HEK293 (cell line): ENCODE data around the gene ARHGEF11.

Source experiments
- CTCF ChIA-PET: fragments of 350-600 bp; formaldehyde crosslinking; extraction: SDS; loops from one replicate; lab custom pipeline; 2021; ENCODE audit warnings: antibody characterized with exemption; lab: Yijun Ruan, JAX
- POLR2A ChIA-PET: fragments of 300-600 bp; formaldehyde crosslinking; extraction: SDS; loops from one replicate; lab custom pipeline; 2020; ENCODE audit warnings: antibody characterized with exemption, inconsistent platforms; lab: Yijun Ruan, JAX
- H3K27ac ChIP-seq: fragments of 200-500 bp; sonication (Bioruptor generic); 2 replicates; pipeline ENCODE4 v1.5.1; 2014; ENCODE audit warnings: low read depth, low read length, control low read depth, inconsistent platforms; ENCODE audit errors: extremely low read depth
- H3K36me3 ChIP-seq, 2 experiments: fragments of 200-500 bp in 1 of 2; sonication (Bioruptor generic) in 1 of 2; 1 replicate in 1 of 2; 2 replicates in 1 of 2; pipeline ENCODE4 v1.5.1; 2014 to 2017; ENCODE audit warnings: inconsistent platforms in 2 of 2, low read length in 2 of 2; ENCODE audit not compliant: control insufficient read depth in 2 of 2, insufficient read depth in 1 of 2
- H3K4me1 ChIP-seq: fragments of 200-500 bp; sonication (Bioruptor generic); 2 replicates; pipeline ENCODE4 v1.5.1; 2014; ENCODE audit warnings: mild to moderate bottlenecking, low read length, inconsistent platforms; ENCODE audit not compliant: control insufficient read depth, insufficient read depth
- H3K4me3 ChIP-seq: 2 replicates; pipeline ENCODE4 v1.5.1; 2011; ENCODE audit warnings: low read depth, mild to moderate bottlenecking, control low read depth, low read length, moderate library complexity
- H3K9me3 ChIP-seq: fragments of 200-500 bp; sonication (Bioruptor generic); 2 replicates; pipeline ENCODE4 v1.5.1; 2014; ENCODE audit warnings: low read depth, low read length, inconsistent platforms; ENCODE audit not compliant: control insufficient read depth, insufficient read depth
- CTCF ChIP-seq: fragments of 450-650 bp; formaldehyde crosslinking; IDR thresholded peaks from 2 replicates; pipeline ENCODE4 v1.5.1; 2016; ENCODE audit warnings: missing biosample characterization, missing genetic modification characterization
- EGR2 ChIP-seq: fragments of 450-650 bp; formaldehyde crosslinking; IDR thresholded peaks from 2 replicates; pipeline ENCODE4 v1.5.1; 2016; ENCODE audit warnings: low read depth, missing biosample characterization, missing genetic modification characterization
- GLI2 ChIP-seq: fragments of 450-650 bp; formaldehyde crosslinking; IDR thresholded peaks from 2 replicates; pipeline ENCODE4; 2017; ENCODE audit warnings: missing biosample characterization, missing genetic modification characterization, low read depth, borderline replicate concordance
- IKZF3 ChIP-seq: fragments of 450-650 bp; IDR thresholded peaks from 2 replicates; pipeline ENCODE4 v1.5.0; 2018; ENCODE audit warnings: missing biosample characterization, mild to moderate bottlenecking, missing genetic modification characterization, moderate library complexity
- PATZ1 ChIP-seq: fragments of 450-650 bp; formaldehyde crosslinking; IDR thresholded peaks from 2 replicates; pipeline ENCODE4 v1.5.1; 2016; ENCODE audit warnings: missing biosample characterization, missing genetic modification characterization
- PRDM1 ChIP-seq: fragments of 450-650 bp; formaldehyde crosslinking; IDR thresholded peaks from 2 replicates; pipeline ENCODE4; 2016; ENCODE audit warnings: missing biosample characterization, missing genetic modification characterization
- RBAK ChIP-seq: fragments of 450-650 bp; formaldehyde crosslinking; IDR thresholded peaks from 2 replicates; pipeline ENCODE4 v1.5.1; 2016; ENCODE audit warnings: missing biosample characterization, missing genetic modification characterization
- TCF7L2 ChIP-seq: IDR thresholded peaks from 2 replicates; pipeline ENCODE4 v1.6.1; 2011; ENCODE audit warnings: low read depth, mild to moderate bottlenecking, inconsistent platforms, low read length, moderate library complexity, borderline replicate concordance
- ZBTB17 ChIP-seq: fragments of 450-650 bp; formaldehyde crosslinking; IDR thresholded peaks from 2 replicates; pipeline ENCODE4 v1.5.1; 2016; ENCODE audit warnings: missing biosample characterization, missing genetic modification characterization
- ZFHX2 ChIP-seq: fragments of 450-650 bp; formaldehyde crosslinking; conservative IDR thresholded peaks from 2 replicates; pipeline ENCODE4 v1.5.1; 2016; ENCODE audit warnings: missing biosample characterization, missing genetic modification characterization
- ZFP3 ChIP-seq: fragments of 450-650 bp; formaldehyde crosslinking; IDR thresholded peaks from 2 replicates; pipeline ENCODE4 v1.5.1; 2016; ENCODE audit warnings: low read depth, missing biosample characterization, missing genetic modification characterization
- ZNF112 ChIP-seq: fragments of 450-650 bp; formaldehyde crosslinking; IDR thresholded peaks from 2 replicates; pipeline ENCODE4 v1.5.0; 2017; ENCODE audit warnings: missing biosample characterization, missing genetic modification characterization
- ZNF121 ChIP-seq: fragments of 450-650 bp; formaldehyde crosslinking; IDR thresholded peaks from 2 replicates; pipeline ENCODE4 v1.5.1; 2016; ENCODE audit warnings: missing biosample characterization, missing genetic modification characterization
- ZNF132 ChIP-seq: fragments of 450-650 bp; formaldehyde crosslinking; IDR thresholded peaks from 2 replicates; pipeline ENCODE4 v1.5.1; 2017; ENCODE audit warnings: missing biosample characterization, missing genetic modification characterization, borderline replicate concordance
- ZNF138 ChIP-seq: fragments of 450-650 bp; formaldehyde crosslinking; IDR thresholded peaks from 2 replicates; pipeline ENCODE4 v1.5.1; 2016; ENCODE audit warnings: missing biosample characterization, missing genetic modification characterization, borderline replicate concordance
- ZNF2 ChIP-seq: fragments of 450-650 bp; formaldehyde crosslinking; IDR thresholded peaks from 2 replicates; pipeline ENCODE4 v1.5.1; 2016; ENCODE audit warnings: missing biosample characterization, missing genetic modification characterization
- ZNF202 ChIP-seq: fragments of 450-650 bp; formaldehyde crosslinking; IDR thresholded peaks from 2 replicates; pipeline ENCODE4 v1.5.1; 2016; ENCODE audit warnings: missing biosample characterization, missing genetic modification characterization, borderline replicate concordance
- ZNF280C ChIP-seq: fragments of 450-650 bp; formaldehyde crosslinking; IDR thresholded peaks from 2 replicates; pipeline ENCODE4 v1.5.1; 2016; ENCODE audit warnings: missing biosample characterization, missing genetic modification characterization
- ZNF394 ChIP-seq: fragments of 450-650 bp; formaldehyde crosslinking; IDR thresholded peaks from 2 replicates; pipeline ENCODE4 v1.5.1; 2016; ENCODE audit warnings: missing biosample characterization, missing genetic modification characterization, mild to moderate bottlenecking, moderate library complexity, borderline replicate concordance
- ZNF473 ChIP-seq: fragments of 450-650 bp; formaldehyde crosslinking; IDR thresholded peaks from 2 replicates; pipeline ENCODE4 v1.5.1; 2017; ENCODE audit warnings: missing biosample characterization, missing genetic modification characterization
- ZNF600 ChIP-seq: fragments of 450-650 bp; formaldehyde crosslinking; IDR thresholded peaks from 2 replicates; pipeline ENCODE4 v1.5.1; 2016; ENCODE audit warnings: missing biosample characterization, missing genetic modification characterization
- ZNF621 ChIP-seq: fragments of 450-650 bp; formaldehyde crosslinking; IDR thresholded peaks from 2 replicates; pipeline ENCODE4 v1.5.1; 2017; ENCODE audit warnings: missing biosample characterization, missing genetic modification characterization
- ZNF629 ChIP-seq: fragments of 450-650 bp; formaldehyde crosslinking; IDR thresholded peaks from 2 replicates; pipeline ENCODE4 v1.5.1; 2017; ENCODE audit warnings: missing biosample characterization, missing genetic modification characterization
- ZNF654 ChIP-seq: fragments of 450-650 bp; formaldehyde crosslinking; IDR thresholded peaks from 2 replicates; pipeline ENCODE4 v1.5.1; 2016; ENCODE audit warnings: low read depth, missing biosample characterization, missing genetic modification characterization
- ZNF658 ChIP-seq: fragments of 450-650 bp; formaldehyde crosslinking; IDR thresholded peaks from 2 replicates; pipeline ENCODE4; 2016; ENCODE audit warnings: missing biosample characterization, missing genetic modification characterization
- ZNF677 ChIP-seq: fragments of 450-650 bp; IDR thresholded peaks from 2 replicates; pipeline ENCODE4 v1.5.0; 2018; ENCODE audit warnings: missing biosample characterization, mild to moderate bottlenecking, missing genetic modification characterization, moderate library complexity
- ZNF777 ChIP-seq: fragments of 450-650 bp; formaldehyde crosslinking; IDR thresholded peaks from 2 replicates; pipeline ENCODE4 v1.5.1; 2017; ENCODE audit warnings: missing biosample characterization, missing genetic modification characterization, borderline replicate concordance
- ZSCAN30 ChIP-seq: fragments of 450-650 bp; IDR thresholded peaks from 2 replicates; pipeline ENCODE4 v1.5.1; 2018; ENCODE audit warnings: missing biosample characterization, mild to moderate bottlenecking, missing genetic modification characterization, moderate library complexity
- TF ChIP-seq, protein P1 (sequence below): fragments of 450-650 bp; formaldehyde crosslinking; IDR thresholded peaks from 2 replicates; pipeline ENCODE4 v1.5.1; 2017; ENCODE audit warnings: missing biosample characterization, missing genetic modification characterization

ARHGEF11 gene

GRCh38 chr1:157090771-157091170, 45.2 kb upstream of the ARHGEF11 start:
- Histone ChIP-seq H3K4me1 (no peaks in the 10 kb centered on the region), H3K36me3 (no peaks in the 10 kb centered on the region), H3K9me3 (no peaks in the 10 kb centered on the region), H3K27ac (no peak overlapping the region), H3K4me3 (no peak overlapping the region)
- POLR2A ChIA-PET, result interaction anchor here (0.5 to 1.4 kb wide), 2 partner anchors 65 to 1082 kb away, joined by 3 to 5 read pairs; no protein-coding TSS in a partner anchor
- CTCF ChIA-PET, result interaction anchor here (0.6 to 7.7 kb wide), 30 partner anchors 9 to 412 kb away, joined by 3 to 288 read pairs (median 6); no protein-coding TSS in a partner anchor
- TF ChIP-seq ZNF121 (no peak), ZNF132 (tag by site-specific recombination) (no peak), ZNF394 (tag by site-specific recombination) (no peak), ZFP3 (tag by site-specific recombination) (no peak), ZNF138 (tag by site-specific recombination) (no peak), ZNF473 (no peak), TCF7L2 (no peak), ZNF677 (tag by site-specific recombination) (no peak), ZNF280C (tag by site-specific recombination) (no peak), ZNF2 (no peak), ZNF112 (tag by site-specific recombination) (no peak), RBAK (tag by site-specific recombination) (no peak), PRDM1 (tag by site-specific recombination) (no peak), ZNF202 (tag by site-specific recombination) (no peak), ZNF621 (tag by site-specific recombination) (no peak)

- Histone ChIP-seq H3K4me1 (no peaks in the 10 kb centered on the region), H3K4me3 (no peak overlapping the region), H3K9me3 (no peaks in the 10 kb centered on the region), H3K36me3 (no peaks in the 10 kb centered on the region), H3K27ac (no peak overlapping the region)
- ChIA-PET CTCF (interaction anchor here (0.6 to 7.7 kb wide), 41 partner anchors 9 to 924 kb away, joined by 3 to 288 read pairs (median 5); no protein-coding TSS in a partner anchor), POLR2A (interaction anchor here (0.7 to 1.4 kb wide), 2 partner anchors 66 to 71 kb away, joined by 3 to 5 read pairs; no protein-coding TSS in a partner anchor)
- TF ChIP-seq PATZ1 (tag by site-specific recombination), result no peak
- no peak for TF ChIP-seq ZNF629 (tag by site-specific recombination)
- TF ChIP-seq IKZF3 (tag by site-specific recombination), result 0 out of 2 replicates have a peak, but pooled peaks have one; percentile 68
- 0 out of 2 replicates have a peak, but pooled peaks have one; percentile 10 for TF ChIP-seq EGR2 (tag by site-specific recombination)
- peak; percentile 89 for TF ChIP-seq ZNF654 (tag by site-specific recombination)
- TF ChIP-seq PRDM1 (tag by site-specific recombination), result 0 out of 2 replicates have a peak, but pooled peaks have one; percentile 27
- peak; percentile 81 for TF ChIP-seq CTCF
- TF ChIP-seq ZBTB17, result peak; percentile 68
- TF ChIP-seq ZNF600 (tag by site-specific recombination), result peak; percentile 49; the same call in 1 of the 2 replicates
- peak; percentile 28; the same call in 1 of the 2 replicates for TF ChIP-seq ZFHX2 (tag by site-specific recombination)
- TF ChIP-seq ZSCAN30 (tag by site-specific recombination), result peak; percentile 66; the same call in 1 of the 2 replicates
- no peak for TF ChIP-seq ZNF777 (tag by site-specific recombination)
- TF ChIP-seq, protein P1, sequence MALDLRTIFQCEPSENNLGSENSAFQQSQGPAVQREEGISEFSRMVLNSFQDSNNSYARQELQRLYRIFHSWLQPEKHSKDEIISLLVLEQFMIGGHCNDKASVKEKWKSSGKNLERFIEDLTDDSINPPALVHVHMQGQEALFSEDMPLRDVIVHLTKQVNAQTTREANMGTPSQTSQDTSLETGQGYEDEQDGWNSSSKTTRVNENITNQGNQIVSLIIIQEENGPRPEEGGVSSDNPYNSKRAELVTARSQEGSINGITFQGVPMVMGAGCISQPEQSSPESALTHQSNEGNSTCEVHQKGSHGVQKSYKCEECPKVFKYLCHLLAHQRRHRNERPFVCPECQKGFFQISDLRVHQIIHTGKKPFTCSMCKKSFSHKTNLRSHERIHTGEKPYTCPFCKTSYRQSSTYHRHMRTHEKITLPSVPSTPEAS (tag by site-specific recombination), result no peak
- TF ChIP-seq GLI2 (tag by site-specific recombination), result no peak
- no peak for TF ChIP-seq ZNF658 (tag by site-specific recombination)
These were observed 44.7 kb upstream of the ARHGEF11 start for GRCh38 chr1:157090196-157090647.
